GM12864 (cell line): ENCODE measurements around the gene DOK6.

Experiments
- DNase-seq: peaks from one replicate; pipeline ENCODE4 v3.0.0-alpha.2; 2011; ENCODE audit warnings: low read depth
- H3K4me3 ChIP-seq: 2 replicates; pipeline ENCODE4 v1.5.1; 2011; ENCODE audit warnings: mild to moderate bottlenecking, low read depth, low read length, control low read depth
- TF ChIP-seq, protein P1 (sequence below): IDR thresholded peaks from 2 replicates; pipeline ENCODE4 v1.5.1; 2011; ENCODE audit warnings: low read depth, mild to moderate bottlenecking, moderate library complexity, low read length, control low read depth, inconsistent platforms; ENCODE audit errors: missing control alignments

DOK6 gene

DNA sequence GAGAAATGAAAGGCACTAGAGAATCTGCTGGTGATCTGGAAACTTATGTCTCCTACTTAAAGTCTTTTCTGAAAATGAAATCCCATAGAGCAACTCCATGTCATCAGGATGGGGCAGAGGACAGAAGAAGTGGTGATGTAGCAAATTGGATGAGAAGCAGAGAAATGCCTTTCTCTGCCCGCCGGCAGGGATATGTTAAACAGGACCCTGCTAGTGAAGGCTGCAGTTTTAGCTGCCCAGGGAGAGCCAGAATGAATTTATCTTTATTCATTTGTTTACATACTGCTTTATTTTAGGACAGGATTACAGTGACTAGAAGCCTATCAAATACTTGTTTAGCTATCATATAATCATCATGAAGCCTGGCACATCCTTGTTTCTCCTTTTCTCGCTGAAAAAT, 247.0 kb downstream of the DOK6 start:
- H3K4me3 ChIP-seq = no peak overlapping the region
- no peak for DNase-seq
- TF ChIP-seq, protein P1, sequence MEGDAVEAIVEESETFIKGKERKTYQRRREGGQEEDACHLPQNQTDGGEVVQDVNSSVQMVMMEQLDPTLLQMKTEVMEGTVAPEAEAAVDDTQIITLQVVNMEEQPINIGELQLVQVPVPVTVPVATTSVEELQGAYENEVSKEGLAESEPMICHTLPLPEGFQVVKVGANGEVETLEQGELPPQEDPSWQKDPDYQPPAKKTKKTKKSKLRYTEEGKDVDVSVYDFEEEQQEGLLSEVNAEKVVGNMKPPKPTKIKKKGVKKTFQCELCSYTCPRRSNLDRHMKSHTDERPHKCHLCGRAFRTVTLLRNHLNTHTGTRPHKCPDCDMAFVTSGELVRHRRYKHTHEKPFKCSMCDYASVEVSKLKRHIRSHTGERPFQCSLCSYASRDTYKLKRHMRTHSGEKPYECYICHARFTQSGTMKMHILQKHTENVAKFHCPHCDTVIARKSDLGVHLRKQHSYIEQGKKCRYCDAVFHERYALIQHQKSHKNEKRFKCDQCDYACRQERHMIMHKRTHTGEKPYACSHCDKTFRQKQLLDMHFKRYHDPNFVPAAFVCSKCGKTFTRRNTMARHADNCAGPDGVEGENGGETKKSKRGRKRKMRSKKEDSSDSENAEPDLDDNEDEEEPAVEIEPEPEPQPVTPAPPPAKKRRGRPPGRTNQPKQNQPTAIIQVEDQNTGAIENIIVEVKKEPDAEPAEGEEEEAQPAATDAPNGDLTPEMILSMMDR = no peak

DNA sequence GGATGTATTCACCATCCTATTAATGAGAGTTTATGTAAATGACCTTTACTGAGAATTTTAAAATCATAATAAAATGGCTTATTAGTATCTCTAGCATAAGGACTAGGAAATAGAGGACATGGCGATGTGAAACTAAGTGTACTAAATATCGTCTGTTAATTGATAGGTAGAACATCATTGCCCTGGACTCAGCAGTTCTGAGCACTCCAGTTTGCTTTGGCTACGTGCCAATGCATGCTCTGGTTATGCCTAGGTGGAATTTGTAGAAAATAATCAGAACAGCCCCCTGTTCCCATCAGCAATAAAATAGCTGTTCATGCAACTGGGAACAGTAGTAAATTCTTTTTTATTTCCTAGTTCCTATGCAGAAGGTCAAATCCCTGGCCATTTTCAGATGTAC, 247.8 kb downstream of the DOK6 start:
- no peak for DNase-seq
- TF ChIP-seq, protein P1 = no peak
- no peak overlapping the region for H3K4me3 ChIP-seq

DNA sequence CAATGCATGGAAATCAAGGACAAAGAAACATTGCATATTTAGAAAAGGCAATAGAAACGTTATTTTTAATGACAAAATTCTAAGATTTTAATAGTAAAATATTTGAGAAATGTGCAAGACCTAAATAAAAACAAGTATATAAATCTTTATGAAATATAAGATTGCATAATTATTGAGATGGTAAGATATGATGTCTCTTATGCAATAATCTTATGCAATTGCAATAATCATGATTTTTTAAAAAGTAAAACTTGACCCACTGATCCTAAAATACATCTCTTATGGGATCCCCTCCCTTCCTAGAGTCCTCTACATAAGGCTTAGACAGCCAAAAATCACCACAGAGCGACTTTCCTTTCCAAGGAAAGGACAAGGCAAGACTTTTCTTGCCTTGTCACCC, 249.0 kb downstream of the DOK6 start:
- TF ChIP-seq, protein P1 = no peak
- DNase-seq = no peak
- H3K4me3 ChIP-seq = no peak overlapping the region

DNA sequence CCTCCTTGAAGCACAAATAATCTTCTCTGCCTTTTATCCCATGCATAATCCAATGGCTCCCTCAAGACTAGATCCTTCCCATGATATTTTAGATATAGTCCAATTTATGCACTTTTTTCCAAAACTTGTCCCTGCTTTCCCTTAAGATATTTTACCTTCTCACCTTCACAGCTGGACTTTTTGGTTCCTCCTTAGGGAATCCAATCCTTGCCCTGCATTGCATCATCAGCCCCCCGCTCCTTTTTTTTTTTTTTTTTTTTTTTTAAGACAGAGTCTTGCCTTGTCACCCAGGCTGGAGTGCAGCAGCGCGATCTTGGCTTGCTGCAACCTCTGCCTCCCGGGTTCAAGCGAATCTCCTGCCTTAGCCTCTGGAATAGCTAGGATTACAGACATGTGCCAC, 250.6 kb downstream of the DOK6 start:
- TF ChIP-seq, protein P1 = no peak

DNA sequence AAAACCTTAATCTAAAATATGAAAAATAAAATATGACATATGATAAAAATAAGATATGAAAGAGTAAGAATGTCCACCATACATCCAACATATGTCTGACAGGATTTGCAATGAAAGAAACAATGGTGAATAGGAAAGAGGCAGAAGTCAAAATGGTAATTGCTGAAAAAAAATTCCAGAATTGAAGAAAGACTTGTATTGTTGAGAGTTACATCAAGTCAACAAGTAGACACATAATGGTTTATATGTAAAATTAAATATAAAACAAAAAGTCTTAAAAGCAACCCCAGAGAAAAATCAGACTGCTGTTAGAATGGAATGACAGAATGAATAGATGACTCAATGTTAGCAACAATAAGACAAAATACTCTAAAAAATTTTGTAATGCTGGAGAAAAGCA, 255.1 kb downstream of the DOK6 start:
- H3K4me3 ChIP-seq = no peak overlapping the region
- TF ChIP-seq, protein P1 = no peak
- no peak for DNase-seq

More for the DNA sequence above, 250.6 kb downstream of the DOK6 start:
- H3K4me3 ChIP-seq = no peak overlapping the region
- no peak for DNase-seq

DNA sequence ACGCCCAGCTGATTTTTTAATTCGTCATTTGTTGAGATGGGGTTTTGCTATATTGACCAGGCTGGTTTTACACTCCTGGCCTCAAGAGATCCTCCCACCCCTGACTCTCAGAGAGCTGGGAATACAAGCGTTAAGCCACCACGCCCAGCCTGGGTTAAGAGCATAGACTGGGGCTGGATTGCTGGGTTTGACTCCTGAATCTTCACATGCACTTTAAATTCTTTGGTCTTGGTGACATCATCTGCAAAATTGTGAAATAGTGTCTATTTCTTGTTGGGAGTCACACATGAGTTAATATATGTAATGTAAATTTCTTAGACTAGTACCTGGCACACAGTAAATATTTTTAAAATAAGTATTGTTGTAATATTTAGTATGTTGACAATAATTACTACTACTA, 257.4 kb downstream of the DOK6 start:
- H3K4me3 ChIP-seq = no peak overlapping the region
- DNase-seq = no peak
- TF ChIP-seq, protein P1 = no peak

DNA sequence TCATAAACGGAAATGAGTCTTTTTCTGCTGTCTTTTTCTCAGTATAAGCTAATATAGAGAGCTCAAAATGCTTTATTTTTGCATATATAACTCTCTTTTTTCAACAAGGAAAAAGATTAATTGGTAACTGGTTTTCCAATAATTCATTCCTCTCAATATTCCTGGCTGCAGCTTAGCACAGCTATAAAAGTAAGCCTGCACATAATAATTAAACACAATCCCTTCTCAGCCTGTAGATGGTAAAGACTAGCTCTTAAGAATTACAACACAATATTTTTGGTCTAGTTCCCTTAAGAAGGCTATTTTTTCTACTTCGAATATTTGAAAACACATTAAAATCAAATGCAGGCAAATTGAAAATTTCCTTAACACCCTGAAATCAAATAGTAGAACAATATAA, 258.0 kb downstream of the DOK6 start:
- TF ChIP-seq, protein P1 = no peak
- H3K4me3 ChIP-seq = no peak overlapping the region
- no peak for DNase-seq
